RWPE2 (cell line): Measurements from ENCODE around the gene RGMB.

Source experiments
- ATAC-seq: fragments of 200-7000 bp; cut with Tn5 transposase; 3 replicates; pipeline ENCODE4 v1.9.1; 2021; ENCODE audit warnings: low read depth
- DNase-seq: peaks from one replicate; pipeline ENCODE4 v3.0.0-alpha.2; 2020; ENCODE audit warnings: low spot score
- H3K27ac ChIP-seq: fragments of 450-650 bp; 2 replicates; pipeline ENCODE4 v1.5.1; 2017; ENCODE audit warnings: mild to moderate bottlenecking; ENCODE audit not compliant: poor library complexity, severe bottlenecking
- H3K27me3 ChIP-seq: fragments of 250-450 bp; sonication (Bioruptor Pico); 2 replicates; pipeline ENCODE4 v1.5.1; 2021; ENCODE audit warnings: mild to moderate bottlenecking, moderate library complexity; ENCODE audit not compliant: insufficient read depth, poor library complexity, severe bottlenecking
- H3K36me3 ChIP-seq: fragments of 250-450 bp; sonication (Bioruptor Pico); 2 replicates; pipeline ENCODE4 v1.5.1; 2020; ENCODE audit warnings: low read depth, mild to moderate bottlenecking, moderate library complexity
- H3K4me1 ChIP-seq: fragments of 250-450 bp; sonication (Bioruptor Pico); 2 replicates; pipeline ENCODE4 v1.5.1; 2021; ENCODE audit warnings: mild to moderate bottlenecking, moderate library complexity; ENCODE audit not compliant: insufficient read depth, poor library complexity, severe bottlenecking
- H3K4me3 ChIP-seq: fragments of 250-450 bp; sonication (Bioruptor Pico); 2 replicates; pipeline ENCODE4 v1.5.1; 2021; ENCODE audit warnings: mild to moderate bottlenecking, moderate library complexity; ENCODE audit not compliant: severe bottlenecking
- H3K9me3 ChIP-seq: fragments of 250-450 bp; sonication (Bioruptor Pico); 2 replicates; pipeline ENCODE4 v1.5.1; 2021; ENCODE audit warnings: mild to moderate bottlenecking, moderate library complexity; ENCODE audit not compliant: severe bottlenecking
- CTCF ChIP-seq: fragments of 450-650 bp; IDR thresholded peaks from one replicate; pipeline ENCODE4 v1.5.1; 2017; ENCODE audit warnings: mild to moderate bottlenecking, moderate library complexity; ENCODE audit not compliant: poor library complexity, severe bottlenecking

Gene RGMB

DNA sequence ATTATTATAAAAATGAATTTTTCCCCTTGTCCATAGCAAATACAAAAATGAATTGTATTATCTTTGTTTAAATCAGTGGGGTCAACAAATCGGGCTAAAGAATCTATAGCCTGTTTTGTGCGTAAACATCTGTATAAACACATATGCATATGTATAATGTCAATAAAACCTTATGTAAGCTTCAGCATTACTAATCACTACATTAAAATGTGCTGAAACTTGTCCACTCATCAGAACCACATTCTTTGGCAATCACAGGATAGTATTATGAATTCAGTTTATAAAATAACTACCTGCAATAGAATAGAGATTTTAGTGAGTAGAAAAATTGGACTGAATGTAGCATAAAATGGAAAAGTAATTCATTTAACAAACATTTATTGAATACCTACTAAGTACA, 30.6 kb downstream of the RGMB start:
- ATAC-seq = peak; percentile 60; the same call in 2 of the 3 replicates
- H3K27me3 ChIP-seq = no peaks in the 10 kb centered on the region
- H3K27ac ChIP-seq = no peak overlapping the region
- peaks cover 6% of the 10 kb centered on the region for H3K4me1 ChIP-seq
- H3K36me3 ChIP-seq = no peaks in the 10 kb centered on the region
- peaks cover 8% of the 10 kb centered on the region for H3K9me3 ChIP-seq
- no peak for DNase-seq
- TF ChIP-seq CTCF = no peak
- no peak overlapping the region for H3K4me3 ChIP-seq

DNA sequence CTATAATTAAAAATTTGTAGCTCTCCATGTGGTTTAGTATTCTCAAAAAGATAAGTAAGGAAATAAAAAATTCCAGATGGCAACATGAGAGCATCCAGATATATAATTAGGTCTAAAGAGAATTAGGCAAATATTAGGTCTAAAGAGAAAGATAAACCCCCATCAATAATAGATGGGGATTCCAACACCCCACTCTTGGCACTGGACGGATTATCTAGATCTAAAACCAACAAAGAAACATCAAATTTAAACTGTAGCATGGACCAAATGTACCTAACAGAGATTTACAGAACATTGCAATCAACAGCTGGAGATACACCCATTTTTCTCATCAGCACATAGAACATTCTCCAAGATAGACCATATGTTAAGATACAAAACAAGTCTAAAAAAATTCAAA, 31.6 kb downstream of the RGMB start:
- no peak overlapping the region for H3K27ac ChIP-seq
- ATAC-seq = no peak
- peaks cover 8% of the 10 kb centered on the region for H3K9me3 ChIP-seq
- no peak for DNase-seq
- peaks cover 6% of the 10 kb centered on the region for H3K4me1 ChIP-seq
- no peaks in the 10 kb centered on the region for H3K36me3 ChIP-seq
- H3K4me3 ChIP-seq = no peak overlapping the region
- H3K27me3 ChIP-seq = no peaks in the 10 kb centered on the region
- no peak for TF ChIP-seq CTCF

GRCh38 chr5:98807806-98808205, 34.3 kb downstream of the RGMB start:
- no peaks in the 10 kb centered on the region for H3K27me3 ChIP-seq
- peaks cover 8% of the 10 kb centered on the region for H3K9me3 ChIP-seq
- TF ChIP-seq CTCF = no peak
- DNase-seq (no peak), ATAC-seq (no peak)
- no peaks in the 10 kb centered on the region for H3K36me3 ChIP-seq
- H3K4me1 ChIP-seq = peaks cover 6% of the 10 kb centered on the region
- H3K27ac ChIP-seq = no peak overlapping the region
- H3K4me3 ChIP-seq = no peak overlapping the region

DNA sequence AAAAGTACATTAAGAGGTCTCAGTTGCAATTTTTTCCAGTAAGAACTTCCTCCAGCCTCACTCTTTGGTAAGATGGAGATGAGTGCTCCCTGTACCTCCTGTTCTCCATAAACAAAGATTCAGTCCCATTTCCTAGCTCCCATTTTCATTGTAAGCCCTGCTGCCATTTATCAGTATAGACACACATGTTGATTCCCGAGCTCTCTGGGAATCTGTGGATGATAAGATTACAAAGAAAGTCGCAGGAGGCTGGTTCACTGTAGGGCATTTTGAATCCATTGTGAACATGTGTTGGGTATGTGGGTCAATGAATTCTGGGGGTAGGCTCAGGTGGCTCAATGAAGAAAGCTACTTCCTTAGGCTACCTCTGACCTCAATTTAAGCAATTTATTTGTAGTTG, 36.7 kb downstream of the RGMB start:
- ATAC-seq (no peak), DNase-seq (no peak)
- Histone ChIP-seq H3K27ac (no peak overlapping the region), H3K27me3 (no peaks in the 10 kb centered on the region), H3K9me3 (peaks cover 8% of the 10 kb centered on the region), H3K4me1 (no peaks in the 10 kb centered on the region), H3K36me3 (no peaks in the 10 kb centered on the region), H3K4me3 (no peak overlapping the region)
- TF ChIP-seq CTCF = no peak

- no peaks in the 10 kb centered on the region for H3K36me3 ChIP-seq
- no peak for TF ChIP-seq CTCF
- no peaks in the 10 kb centered on the region for H3K9me3 ChIP-seq
- ATAC-seq = no peak
- H3K4me3 ChIP-seq = no peak overlapping the region
- no peak for DNase-seq
- no peaks in the 10 kb centered on the region for H3K4me1 ChIP-seq
- H3K27ac ChIP-seq = no peak overlapping the region
- no peaks in the 10 kb centered on the region for H3K27me3 ChIP-seq
These were observed 40.3 kb downstream of the RGMB start for GRCh38 chr5:98813755-98814154.
